HEK293 (cell line): ENCODE data around the gene TFAM.

Source experiments
- BCL6B ChIP-seq: fragments of 450-650 bp; formaldehyde crosslinking; IDR thresholded peaks from 2 replicates; pipeline ENCODE4 v1.5.1; 2017; ENCODE audit warnings: missing biosample characterization, missing genetic modification characterization
- FEZF1 ChIP-seq: fragments of 450-650 bp; formaldehyde crosslinking; IDR thresholded peaks from 2 replicates; pipeline ENCODE4 v1.5.1; 2016; ENCODE audit warnings: missing biosample characterization, missing genetic modification characterization
- HIC1 ChIP-seq: fragments of 450-650 bp; formaldehyde crosslinking; IDR thresholded peaks from 2 replicates; pipeline ENCODE4 v1.5.1; 2016; ENCODE audit warnings: missing biosample characterization, missing genetic modification characterization
- MZF1 ChIP-seq: fragments of 450-650 bp; formaldehyde crosslinking; IDR thresholded peaks from 2 replicates; pipeline ENCODE4 v1.5.1; 2017; ENCODE audit warnings: missing biosample characterization, missing genetic modification characterization, borderline replicate concordance
- PRDM1 ChIP-seq: fragments of 450-650 bp; formaldehyde crosslinking; IDR thresholded peaks from 2 replicates; pipeline ENCODE4; 2016; ENCODE audit warnings: missing biosample characterization, missing genetic modification characterization
- SP3 ChIP-seq: fragments of 450-650 bp; formaldehyde crosslinking; IDR thresholded peaks from 2 replicates; pipeline ENCODE4 v1.5.1; 2016; ENCODE audit warnings: missing biosample characterization, missing genetic modification characterization
- WT1 ChIP-seq: fragments of 450-650 bp; formaldehyde crosslinking; IDR thresholded peaks from 2 replicates; pipeline ENCODE4 v1.5.1; 2016; ENCODE audit warnings: missing biosample characterization, missing genetic modification characterization
- ZBTB44 ChIP-seq: fragments of 450-650 bp; IDR thresholded peaks from 2 replicates; pipeline ENCODE4 v1.5.1; 2018; ENCODE audit warnings: missing biosample characterization, mild to moderate bottlenecking, missing genetic modification characterization
- ZBTB7A ChIP-seq: fragments of 450-650 bp; formaldehyde crosslinking; IDR thresholded peaks from 2 replicates; pipeline ENCODE4 v1.5.1; 2016; ENCODE audit warnings: low read depth, missing biosample characterization, missing genetic modification characterization
- ZNF10 ChIP-seq: fragments of 450-650 bp; formaldehyde crosslinking; IDR thresholded peaks from 2 replicates; pipeline ENCODE4 v1.5.1; 2017; ENCODE audit warnings: missing biosample characterization, missing genetic modification characterization
- ZNF155 ChIP-seq: fragments of 450-650 bp; formaldehyde crosslinking; IDR thresholded peaks from 2 replicates; pipeline ENCODE4 v1.5.1; 2016; ENCODE audit warnings: missing biosample characterization, missing genetic modification characterization
- ZNF157 ChIP-seq: fragments of 450-650 bp; formaldehyde crosslinking; IDR thresholded peaks from 2 replicates; pipeline ENCODE4 v1.5.1; 2016; ENCODE audit warnings: missing biosample characterization, missing genetic modification characterization
- ZNF202 ChIP-seq: fragments of 450-650 bp; formaldehyde crosslinking; IDR thresholded peaks from 2 replicates; pipeline ENCODE4 v1.5.1; 2016; ENCODE audit warnings: missing biosample characterization, missing genetic modification characterization, borderline replicate concordance
- ZNF248 ChIP-seq: fragments of 450-650 bp; formaldehyde crosslinking; IDR thresholded peaks from 2 replicates; pipeline ENCODE4 v1.5.1; 2017; ENCODE audit warnings: missing biosample characterization, missing genetic modification characterization
- ZNF311 ChIP-seq: fragments of 450-650 bp; formaldehyde crosslinking; IDR thresholded peaks from 2 replicates; pipeline ENCODE4 v1.5.1; 2017; ENCODE audit warnings: missing biosample characterization, missing genetic modification characterization, borderline replicate concordance
- ZNF433 ChIP-seq: fragments of 450-650 bp; formaldehyde crosslinking; IDR thresholded peaks from 2 replicates; pipeline ENCODE4 v1.5.1; 2016; ENCODE audit warnings: missing biosample characterization, missing genetic modification characterization, low read depth
- ZNF555 ChIP-seq: fragments of 450-650 bp; formaldehyde crosslinking; conservative IDR thresholded peaks from 2 replicates; pipeline ENCODE4 v1.5.1; 2017; ENCODE audit warnings: missing biosample characterization, mild to moderate bottlenecking, missing genetic modification characterization, inconsistent platforms
- ZNF580 ChIP-seq: fragments of 450-650 bp; formaldehyde crosslinking; IDR thresholded peaks from 2 replicates; pipeline ENCODE4 v1.5.1; 2016; ENCODE audit warnings: missing biosample characterization, missing genetic modification characterization
- ZNF585B ChIP-seq: fragments of 450-650 bp; formaldehyde crosslinking; IDR thresholded peaks from 2 replicates; pipeline ENCODE4 v1.5.1; 2016; ENCODE audit warnings: missing biosample characterization, missing genetic modification characterization
- ZNF654 ChIP-seq: fragments of 450-650 bp; formaldehyde crosslinking; IDR thresholded peaks from 2 replicates; pipeline ENCODE4 v1.5.1; 2016; ENCODE audit warnings: low read depth, missing biosample characterization, missing genetic modification characterization
- ZNF747 ChIP-seq: fragments of 450-650 bp; formaldehyde crosslinking; IDR thresholded peaks from 2 replicates; pipeline ENCODE4 v1.5.1; 2016; ENCODE audit warnings: missing biosample characterization, missing genetic modification characterization
- ZNF776 ChIP-seq: fragments of 450-650 bp; formaldehyde crosslinking; IDR thresholded peaks from 2 replicates; pipeline ENCODE4 v1.5.0; 2017; ENCODE audit warnings: missing biosample characterization, missing genetic modification characterization, borderline replicate concordance
- ZSCAN23 ChIP-seq: fragments of 450-650 bp; formaldehyde crosslinking; IDR thresholded peaks from 2 replicates; pipeline ENCODE4 v1.5.1; 2016; ENCODE audit warnings: missing biosample characterization, missing genetic modification characterization
- TF ChIP-seq, protein P1 (sequence below): fragments of 450-650 bp; formaldehyde crosslinking; IDR thresholded peaks from 2 replicates; pipeline ENCODE4 v1.5.1; 2016; ENCODE audit warnings: missing biosample characterization, missing genetic modification characterization, borderline replicate concordance
- TF ChIP-seq, protein P2 (sequence below): fragments of 450-650 bp; formaldehyde crosslinking; IDR thresholded peaks from 2 replicates; pipeline ENCODE4 v1.5.1; 2016; ENCODE audit warnings: missing biosample characterization, missing genetic modification characterization

Gene TFAM

DNA sequence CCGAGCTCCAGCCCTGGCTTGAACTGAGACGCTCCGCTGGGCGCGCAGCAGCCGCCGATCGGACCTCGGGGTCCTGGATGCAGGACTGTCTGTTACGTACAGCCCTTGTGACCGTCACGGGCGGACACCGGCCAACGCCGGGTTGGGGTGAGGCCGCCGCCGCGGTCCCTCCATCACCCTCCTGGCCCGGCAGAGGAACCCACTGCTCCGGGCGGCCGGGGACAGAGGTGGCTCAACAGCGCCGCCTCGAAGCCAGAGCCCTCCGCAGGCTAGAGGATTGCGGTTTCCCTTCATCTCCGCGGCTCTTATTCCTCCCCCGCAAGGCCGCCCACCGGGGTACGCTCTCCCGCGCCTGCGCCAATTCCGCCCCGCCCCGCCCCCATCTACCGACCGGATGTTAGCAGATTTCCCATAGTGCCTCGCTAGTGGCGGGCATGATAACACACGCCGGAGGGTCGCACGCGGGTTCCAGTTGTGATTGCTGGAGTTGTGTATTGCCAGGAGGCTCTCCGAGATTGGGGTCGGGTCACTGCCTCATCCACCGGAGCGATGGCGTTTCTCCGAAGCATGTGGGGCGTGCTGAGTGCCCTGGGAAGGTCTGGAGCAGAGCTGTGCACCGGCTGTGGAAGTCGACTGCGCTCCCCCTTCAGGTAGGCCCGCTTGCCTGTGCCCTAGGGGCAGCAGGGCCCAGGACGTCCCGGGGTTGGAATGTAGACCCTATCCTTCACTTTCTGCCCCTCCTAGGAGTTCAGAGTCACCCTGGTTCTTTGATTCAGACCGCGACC is at the start of gene TFAM (continued):
- TF ChIP-seq HIC1 (tag by site-specific recombination) = 0 out of 2 replicates have a peak, but pooled peaks have one; percentile 44
- peak; percentile 73 for TF ChIP-seq SP3 (tag by site-specific recombination)
- TF ChIP-seq BCL6B = no peak
- 0 out of 2 replicates have a peak, but pooled peaks have one; percentile 49 for TF ChIP-seq WT1 (tag by site-specific recombination)
- no peak for TF ChIP-seq ZNF248 (tag by site-specific recombination)
- TF ChIP-seq MZF1 (tag by site-specific recombination) = peak; percentile 77
- no peak for TF ChIP-seq ZNF747
- no peak for TF ChIP-seq FEZF1 (tag by site-specific recombination)
- no peak for TF ChIP-seq ZNF585B (tag by site-specific recombination)
- 0 out of 2 replicates have a peak, but pooled peaks have one; percentile 58 for TF ChIP-seq ZSCAN23
- peak; percentile 30; the same call in 1 of the 2 replicates for TF ChIP-seq ZBTB7A (tag by site-specific recombination)
- TF ChIP-seq ZNF580 (tag by site-specific recombination) = no peak
- no peak for TF ChIP-seq ZNF202
- TF ChIP-seq PRDM1 (tag by site-specific recombination) = no peak
- TF ChIP-seq, protein P1, sequence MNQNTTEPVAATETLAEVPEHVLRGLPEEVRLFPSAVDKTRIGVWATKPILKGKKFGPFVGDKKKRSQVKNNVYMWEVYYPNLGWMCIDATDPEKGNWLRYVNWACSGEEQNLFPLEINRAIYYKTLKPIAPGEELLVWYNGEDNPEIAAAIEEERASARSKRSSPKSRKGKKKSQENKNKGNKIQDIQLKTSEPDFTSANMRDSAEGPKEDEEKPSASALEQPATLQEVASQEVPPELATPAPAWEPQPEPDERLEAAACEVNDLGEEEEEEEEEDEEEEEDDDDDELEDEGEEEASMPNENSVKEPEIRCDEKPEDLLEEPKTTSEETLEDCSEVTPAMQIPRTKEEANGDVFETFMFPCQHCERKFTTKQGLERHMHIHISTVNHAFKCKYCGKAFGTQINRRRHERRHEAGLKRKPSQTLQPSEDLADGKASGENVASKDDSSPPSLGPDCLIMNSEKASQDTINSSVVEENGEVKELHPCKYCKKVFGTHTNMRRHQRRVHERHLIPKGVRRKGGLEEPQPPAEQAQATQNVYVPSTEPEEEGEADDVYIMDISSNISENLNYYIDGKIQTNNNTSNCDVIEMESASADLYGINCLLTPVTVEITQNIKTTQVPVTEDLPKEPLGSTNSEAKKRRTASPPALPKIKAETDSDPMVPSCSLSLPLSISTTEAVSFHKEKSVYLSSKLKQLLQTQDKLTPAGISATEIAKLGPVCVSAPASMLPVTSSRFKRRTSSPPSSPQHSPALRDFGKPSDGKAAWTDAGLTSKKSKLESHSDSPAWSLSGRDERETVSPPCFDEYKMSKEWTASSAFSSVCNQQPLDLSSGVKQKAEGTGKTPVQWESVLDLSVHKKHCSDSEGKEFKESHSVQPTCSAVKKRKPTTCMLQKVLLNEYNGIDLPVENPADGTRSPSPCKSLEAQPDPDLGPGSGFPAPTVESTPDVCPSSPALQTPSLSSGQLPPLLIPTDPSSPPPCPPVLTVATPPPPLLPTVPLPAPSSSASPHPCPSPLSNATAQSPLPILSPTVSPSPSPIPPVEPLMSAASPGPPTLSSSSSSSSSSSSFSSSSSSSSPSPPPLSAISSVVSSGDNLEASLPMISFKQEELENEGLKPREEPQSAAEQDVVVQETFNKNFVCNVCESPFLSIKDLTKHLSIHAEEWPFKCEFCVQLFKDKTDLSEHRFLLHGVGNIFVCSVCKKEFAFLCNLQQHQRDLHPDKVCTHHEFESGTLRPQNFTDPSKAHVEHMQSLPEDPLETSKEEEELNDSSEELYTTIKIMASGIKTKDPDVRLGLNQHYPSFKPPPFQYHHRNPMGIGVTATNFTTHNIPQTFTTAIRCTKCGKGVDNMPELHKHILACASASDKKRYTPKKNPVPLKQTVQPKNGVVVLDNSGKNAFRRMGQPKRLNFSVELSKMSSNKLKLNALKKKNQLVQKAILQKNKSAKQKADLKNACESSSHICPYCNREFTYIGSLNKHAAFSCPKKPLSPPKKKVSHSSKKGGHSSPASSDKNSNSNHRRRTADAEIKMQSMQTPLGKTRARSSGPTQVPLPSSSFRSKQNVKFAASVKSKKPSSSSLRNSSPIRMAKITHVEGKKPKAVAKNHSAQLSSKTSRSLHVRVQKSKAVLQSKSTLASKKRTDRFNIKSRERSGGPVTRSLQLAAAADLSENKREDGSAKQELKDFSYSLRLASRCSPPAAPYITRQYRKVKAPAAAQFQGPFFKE (tag by site-specific recombination) = no peak
- no peak for TF ChIP-seq ZNF311 (tag by site-specific recombination)
- TF ChIP-seq ZNF654 (tag by site-specific recombination) = no peak
- TF ChIP-seq ZNF10 (tag by site-specific recombination) = peak; percentile 53; the same call in 1 of the 2 replicates
- no peak for TF ChIP-seq ZNF776 (tag by site-specific recombination)
- TF ChIP-seq ZBTB44 (tag by site-specific recombination) = no peak
- TF ChIP-seq, protein P2, sequence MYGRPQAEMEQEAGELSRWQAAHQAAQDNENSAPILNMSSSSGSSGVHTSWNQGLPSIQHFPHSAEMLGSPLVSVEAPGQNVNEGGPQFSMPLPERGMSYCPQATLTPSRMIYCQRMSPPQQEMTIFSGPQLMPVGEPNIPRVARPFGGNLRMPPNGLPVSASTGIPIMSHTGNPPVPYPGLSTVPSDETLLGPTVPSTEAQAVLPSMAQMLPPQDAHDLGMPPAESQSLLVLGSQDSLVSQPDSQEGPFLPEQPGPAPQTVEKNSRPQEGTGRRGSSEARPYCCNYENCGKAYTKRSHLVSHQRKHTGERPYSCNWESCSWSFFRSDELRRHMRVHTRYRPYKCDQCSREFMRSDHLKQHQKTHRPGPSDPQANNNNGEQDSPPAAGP (tag by site-specific recombination) = peak; percentile 56; the same call in 1 of the 2 replicates
- TF ChIP-seq ZNF433 = no peak
- no peak for TF ChIP-seq ZNF155
- no peak for TF ChIP-seq ZNF157 (tag by site-specific recombination)
- no peak for TF ChIP-seq ZNF555 (tag by site-specific recombination)
